GM19372 (cell line): Measurements from ENCODE around the gene PLAAT2.
"Not testable (repeated sequence)": the region's sequence is repeated elsewhere in the genome, so short reads cannot be mapped to it uniquely, and the experiment has no call there.

Experiments
- ATAC-seq: cut with Tn5 transposase; IDR thresholded peaks from one replicate; pipeline ENCODE4 v1.9.1; 2021; ENCODE audit warnings: mild to moderate bottlenecking, low read depth, moderate library complexity; ENCODE audit not compliant: unreplicated experiment

PLAAT2 gene

DNA sequence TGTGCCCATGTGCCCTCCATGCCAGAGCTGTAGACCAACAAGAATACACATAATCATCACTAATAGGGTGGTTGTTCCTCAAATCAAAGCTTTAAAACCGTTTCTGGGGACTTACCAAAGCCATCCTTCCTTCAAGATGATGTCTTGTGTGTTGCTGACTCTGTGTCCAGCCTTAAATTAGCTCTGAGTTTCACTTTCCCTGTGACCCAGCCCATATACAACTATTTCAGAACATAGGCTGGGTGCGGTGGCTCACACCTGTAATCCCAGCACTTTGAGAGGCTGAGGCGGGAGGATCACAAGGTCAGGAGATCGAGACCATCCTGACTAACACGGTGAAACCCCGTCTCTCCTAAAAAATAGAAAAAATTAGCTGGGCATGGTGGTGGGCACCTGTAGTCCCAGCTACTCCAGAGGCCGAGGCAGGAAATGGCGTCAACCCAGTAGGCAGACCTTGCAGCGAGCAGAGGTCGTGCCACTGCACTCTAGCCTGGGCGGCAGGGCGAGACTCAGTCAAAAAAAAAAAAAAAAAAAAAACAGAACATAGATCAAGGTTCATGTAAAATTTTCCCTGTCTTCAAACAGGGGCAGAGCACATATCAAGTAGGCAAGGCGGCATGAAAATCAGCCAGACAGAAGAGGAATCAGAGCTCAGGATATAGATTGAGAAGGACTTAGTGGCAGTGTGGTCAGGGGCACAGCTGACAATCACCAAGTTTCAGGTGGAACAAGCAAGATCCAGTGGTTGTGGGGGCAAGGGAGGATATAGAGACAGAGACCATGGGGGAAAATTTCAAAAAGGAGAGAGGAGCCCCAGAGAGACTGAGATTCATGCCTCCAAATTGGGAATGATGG lies at the start of gene PLAAT2:
Gene PLAAT2 (minus strand): TSS at position 179 of the 855 bp plus-strand sequence. CDS start 55 bp downstream, at position 124.
- no peak for ATAC-seq

DNA sequence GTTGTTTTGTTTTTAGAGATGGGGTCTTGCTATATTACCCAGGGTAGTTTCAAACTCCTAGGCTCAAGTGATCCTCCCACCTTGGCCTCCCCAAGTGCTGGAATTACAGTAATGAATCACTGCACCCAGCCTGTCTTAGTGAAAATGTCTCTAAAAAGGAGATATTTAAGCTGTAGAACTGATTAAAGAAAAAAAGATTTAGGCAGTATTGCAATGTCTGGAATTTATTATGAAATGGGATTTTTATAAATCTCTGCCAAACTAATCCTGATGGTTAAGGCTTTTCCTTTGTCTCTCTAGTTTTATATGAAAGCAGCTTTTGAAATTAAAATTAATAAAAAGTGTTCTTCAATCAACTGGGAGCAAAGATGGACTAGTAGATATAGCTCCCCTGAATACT lies 49.0 kb upstream of the PLAAT2 start:
- no peak for ATAC-seq

DNA sequence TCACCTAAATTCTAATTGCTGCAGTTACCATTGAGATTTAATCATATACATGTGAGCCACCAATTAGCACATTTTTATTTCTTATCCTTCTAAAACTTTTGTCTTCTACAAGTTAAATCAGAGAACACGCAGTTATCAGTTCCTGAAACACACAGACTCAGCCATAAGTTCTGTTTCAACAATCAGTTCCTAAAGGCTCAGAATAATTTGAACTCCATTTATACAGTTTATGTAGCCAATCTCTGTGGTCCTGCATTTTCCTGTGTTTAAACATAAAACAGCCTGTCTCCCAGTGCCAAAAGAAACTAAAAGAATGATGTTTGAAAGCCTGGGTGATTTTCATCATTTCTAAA lies 48.2 kb upstream of the PLAAT2 start:
- no peak for ATAC-seq

DNA sequence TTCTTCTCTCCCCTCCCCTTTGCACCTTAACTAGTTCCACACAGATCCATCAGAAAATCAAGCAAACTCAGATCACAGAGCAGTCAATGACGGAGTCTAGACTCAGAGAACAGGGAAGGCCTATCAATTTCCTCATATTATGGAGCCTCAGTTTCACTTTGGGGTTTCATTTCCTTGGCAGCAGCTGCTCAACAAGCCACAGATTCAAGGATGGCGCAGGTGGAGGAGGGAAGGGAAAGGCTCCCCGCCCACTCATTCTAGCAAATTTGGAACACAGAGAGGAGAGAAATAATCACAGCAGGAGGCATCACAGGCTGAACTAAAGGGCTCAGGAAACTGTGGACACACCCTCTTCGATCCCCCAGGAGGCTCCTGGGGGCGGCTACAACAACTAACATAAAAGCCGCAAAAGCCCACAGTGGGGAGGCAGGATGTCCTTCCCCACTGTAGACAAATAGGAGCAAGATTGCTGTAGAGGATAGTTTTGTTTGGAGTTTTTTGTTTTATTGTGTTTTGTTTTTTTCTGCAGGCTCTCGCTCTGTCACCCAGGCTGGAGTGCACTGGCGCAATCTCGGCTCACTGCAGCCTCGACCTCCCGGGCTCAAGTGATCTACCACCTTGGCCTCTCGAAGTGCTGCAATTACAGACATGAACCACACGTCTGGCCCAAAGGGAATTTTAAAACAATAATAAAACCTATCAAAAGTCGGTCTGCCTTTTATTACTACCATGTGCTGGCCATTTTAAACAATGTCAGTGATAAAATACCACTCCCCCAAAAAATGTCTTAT lies 47.6 kb upstream of the PLAAT2 start:
- ATAC-seq = no peak

DNA sequence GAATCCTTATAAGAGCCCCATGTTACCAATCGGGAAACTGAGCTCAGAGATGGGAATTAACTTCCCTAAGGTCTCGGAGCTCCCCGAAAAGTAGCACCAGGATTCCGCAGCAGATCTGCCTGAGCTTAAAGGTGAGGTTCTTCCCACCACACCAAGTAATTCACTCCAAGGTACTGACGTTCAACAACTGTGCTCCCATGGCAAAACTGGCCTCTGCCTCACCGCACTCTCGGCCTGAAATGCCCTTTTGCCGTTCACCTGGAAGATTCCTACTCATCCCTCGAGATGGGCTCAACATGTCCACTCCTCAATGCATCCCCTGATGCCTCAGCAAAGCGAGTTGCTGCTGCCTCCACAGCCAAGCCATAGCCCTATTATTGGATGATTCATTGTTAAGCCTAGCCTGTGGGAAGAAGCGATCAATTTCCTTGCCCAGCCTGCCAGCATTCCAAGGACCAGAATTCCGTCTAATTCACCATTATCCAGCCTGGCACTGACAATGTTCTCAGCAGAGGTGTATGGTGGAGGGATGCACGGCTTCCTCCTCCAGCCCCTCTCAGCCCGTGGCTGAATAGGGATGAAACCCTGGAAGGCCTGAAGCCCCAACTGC lies 46.9 kb upstream of the PLAAT2 start:
- ATAC-seq = no peak

DNA sequence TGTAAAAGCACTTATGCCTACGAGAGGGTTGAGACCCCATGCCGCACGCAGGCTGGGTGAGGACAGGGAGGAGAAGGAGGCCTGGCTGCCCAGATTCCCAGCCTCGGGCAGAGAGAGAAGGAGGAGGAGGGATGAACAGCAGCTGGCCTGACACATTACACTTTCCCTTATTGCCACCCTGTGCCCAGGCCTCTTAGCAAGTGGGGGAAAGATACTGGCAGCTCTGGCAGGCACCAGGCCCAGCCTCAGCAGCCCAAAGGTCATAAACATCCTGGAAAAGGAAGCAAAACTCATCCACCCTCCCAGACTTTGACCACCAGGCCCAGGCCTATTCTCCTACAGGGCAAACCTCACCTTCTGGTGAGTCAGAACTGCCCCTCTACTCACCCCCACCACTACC lies 46.4 kb upstream of the PLAAT2 start:
- ATAC-seq = no peak

DNA sequence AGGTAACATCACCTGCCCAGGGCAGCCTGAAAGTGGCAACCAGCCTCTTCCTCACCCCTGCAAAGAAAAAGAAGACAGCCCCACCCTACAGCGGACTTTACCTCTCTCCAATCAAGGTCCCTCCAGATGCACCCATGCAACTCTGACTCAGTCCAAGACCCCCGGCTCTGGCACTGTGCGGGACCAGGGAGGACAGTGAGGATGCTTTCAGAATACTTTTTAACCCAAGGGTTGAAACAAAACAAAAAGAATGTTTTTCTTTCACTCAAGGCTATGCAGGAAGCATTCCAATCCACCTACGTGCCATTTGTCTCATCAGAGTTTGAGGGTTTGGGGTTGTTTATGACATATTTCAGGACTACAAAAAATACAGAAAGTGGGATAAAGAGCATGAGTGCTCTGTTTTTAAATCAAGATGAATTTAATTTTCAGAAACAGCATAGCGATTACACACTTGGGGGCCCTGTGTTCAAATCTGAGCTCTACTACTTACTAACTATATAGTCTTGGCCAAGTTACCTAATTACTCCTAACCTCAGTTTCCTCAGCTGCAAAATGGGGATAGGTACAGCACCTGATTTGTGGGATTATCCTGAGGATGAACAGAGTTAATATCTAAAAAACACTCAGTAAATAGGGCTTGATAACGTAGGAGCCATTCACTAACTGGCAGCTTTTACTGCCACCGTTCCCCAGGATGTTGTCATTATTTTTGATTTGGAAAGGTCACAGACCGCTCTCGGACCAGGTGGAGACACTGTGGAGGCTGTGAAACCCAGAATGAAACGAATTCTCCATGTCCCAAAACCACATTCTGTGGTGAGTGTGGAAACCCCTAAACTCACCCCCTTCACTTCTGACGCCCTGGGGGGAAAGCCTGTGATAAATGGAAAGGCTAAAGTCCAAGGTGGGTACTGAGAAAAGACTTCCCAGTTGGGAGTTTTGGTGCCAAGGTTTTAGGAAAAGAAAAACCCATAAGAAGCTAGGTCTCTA lies 45.5 kb upstream of the PLAAT2 start:
- no peak for ATAC-seq

DNA sequence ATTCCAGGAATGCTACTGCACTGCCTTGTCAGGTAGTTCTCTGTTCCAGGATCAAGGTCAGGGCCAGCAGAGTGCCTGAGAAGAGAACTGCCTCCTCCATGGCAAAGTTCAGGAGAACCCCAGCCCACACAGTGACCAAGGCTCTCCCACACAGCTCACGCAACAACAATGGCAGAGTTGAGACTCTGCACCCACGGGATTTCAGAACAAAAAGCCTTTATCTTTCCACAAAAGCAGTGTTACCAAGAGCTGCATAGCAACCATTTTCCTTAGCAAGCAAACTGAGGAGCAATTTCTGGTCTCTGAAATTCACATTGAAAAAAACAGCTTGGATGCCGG lies 40.0 kb upstream of the PLAAT2 start:
- ATAC-seq = no peak

DNA sequence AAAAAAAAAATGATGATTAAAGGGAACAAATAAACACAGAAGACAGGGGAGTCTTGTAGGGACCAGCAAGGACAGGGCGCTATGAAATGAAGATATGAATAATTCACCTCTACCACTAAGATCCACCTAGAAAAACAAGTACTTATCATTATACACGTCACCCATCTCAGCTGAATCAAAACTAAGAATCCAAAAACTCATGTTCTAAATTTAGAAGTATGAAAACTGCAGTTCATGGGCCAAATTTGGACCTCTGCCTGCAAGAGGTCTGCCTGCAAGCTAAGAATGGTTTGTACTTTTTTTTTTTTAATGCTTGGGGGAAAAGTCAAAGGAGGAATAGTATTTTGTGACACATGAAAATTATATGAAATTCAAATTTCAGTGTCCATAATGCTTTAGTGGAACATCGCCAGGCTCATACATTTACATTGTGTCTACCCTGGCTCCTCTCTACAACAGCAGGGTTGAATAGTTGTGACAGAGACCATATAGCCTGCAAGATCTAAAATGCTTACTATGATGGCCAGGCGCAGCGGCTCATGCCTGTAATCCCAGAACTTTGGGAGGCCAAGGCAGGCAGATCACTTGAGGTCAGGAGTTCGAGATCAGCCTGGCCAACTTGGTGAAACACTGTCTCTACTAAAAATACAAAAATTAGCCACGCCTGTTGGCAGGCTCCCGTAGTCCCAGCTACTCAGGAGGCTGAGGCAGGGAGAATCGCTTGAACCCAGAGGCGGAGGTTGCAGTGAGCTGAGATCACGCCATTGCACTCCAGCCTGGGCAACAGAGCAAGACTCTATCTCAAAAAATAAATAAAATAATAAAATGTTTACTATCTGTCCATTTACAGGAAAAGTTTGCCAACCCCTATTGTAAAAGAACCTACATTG lies 39.4 kb upstream of the PLAAT2 start:
- ATAC-seq = not testable (repeated sequence)

DNA sequence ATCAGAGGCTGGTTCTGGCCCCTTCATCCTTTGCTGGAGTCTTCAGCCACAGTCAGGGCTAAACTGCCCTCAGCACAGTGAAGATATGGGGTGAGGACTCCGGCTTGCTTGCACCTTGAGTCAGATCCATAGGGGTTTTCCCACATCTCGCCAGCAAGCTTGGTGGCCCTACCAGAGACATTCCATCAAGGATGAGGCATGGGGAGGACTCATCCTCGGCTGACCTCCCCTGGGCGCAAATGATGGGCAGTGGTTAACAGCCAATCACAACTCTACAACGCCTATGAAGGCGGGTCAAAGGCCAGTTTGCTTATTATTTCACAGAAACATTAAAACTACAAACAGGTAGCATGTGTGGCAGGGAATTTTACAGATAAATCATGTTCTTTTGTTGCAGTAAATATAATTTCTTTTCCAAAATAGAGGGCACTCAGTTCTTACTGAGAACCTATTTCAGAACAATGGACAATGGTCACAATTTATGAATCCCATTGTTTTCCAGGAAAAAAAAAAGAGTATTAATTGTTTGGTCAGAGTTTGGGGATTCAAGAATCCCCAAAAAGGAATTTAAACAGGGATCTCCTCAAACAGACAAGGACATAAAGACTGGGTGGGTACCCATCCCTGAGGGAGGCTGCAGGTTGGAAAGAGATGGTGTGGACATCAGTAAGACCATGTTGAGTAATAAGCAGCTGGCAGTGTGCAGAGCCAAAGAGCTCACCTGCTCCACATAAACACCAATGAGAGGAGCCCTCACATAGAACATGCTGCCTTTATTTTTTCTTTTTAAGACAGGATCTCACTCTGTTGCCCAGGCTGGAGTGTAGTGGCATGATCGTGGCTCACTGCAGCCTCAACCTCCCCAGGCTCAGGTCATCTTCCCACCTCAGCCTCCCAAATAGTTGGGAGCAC lies 36.3 kb upstream of the PLAAT2 start:
- ATAC-seq = no peak

DNA sequence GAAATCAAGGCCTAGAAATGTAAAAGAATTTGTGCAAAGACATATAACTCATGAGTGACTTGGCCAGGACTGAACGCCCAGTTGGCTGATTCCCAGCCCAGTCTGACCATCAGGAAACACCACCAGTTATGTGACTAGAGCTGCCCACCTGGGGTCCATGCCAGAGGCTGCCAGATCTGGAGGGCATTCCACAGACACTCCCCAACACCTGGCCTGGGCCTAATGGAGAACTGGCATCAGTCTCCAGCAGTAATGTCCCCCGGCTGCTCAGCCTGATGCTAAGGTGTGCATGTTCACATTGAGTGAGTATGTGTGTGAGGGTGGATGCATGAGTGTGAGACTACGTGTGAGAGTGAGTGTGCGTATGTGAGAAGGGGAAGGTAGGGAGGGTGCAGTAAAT lies 35.4 kb upstream of the PLAAT2 start:
- ATAC-seq = no peak

DNA sequence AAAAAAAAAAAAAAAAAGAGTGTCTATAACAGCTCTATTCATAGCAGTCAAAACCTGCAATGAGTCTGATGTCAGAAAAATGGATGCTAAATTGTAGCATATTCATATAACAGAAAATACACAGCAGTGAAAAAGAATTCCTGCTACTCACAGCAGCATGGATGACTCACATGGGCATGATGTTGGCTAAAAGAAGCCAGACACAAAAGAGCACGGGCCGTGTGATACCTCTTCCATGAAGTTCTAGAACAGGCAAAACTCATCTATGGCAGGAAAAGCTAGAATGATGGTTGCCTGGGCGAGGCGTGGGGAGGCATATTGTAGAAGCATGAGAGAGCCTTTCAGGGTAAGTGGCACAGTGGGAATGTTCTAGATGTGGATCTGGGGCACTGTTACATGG lies 32.1 kb upstream of the PLAAT2 start:
- no peak for ATAC-seq

DNA sequence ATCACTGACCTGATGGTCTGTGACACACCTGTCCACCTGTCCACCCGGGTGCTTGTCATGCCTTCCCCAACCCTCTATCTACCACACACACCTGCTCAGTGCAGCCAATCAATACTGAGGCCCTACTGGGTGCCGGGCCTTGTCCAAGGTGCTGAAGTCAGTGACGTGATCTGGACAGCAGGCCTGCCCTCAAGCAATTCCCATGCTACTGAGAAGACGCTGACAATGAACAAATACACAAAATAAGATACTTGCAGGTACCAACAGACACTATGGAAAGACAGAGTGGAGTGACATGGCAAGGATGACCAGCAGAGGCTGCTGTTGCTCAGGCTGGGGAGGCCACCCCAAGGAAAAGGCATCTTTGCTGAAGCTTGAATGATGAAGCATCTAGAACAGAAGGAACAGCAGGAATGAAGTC lies 29.8 kb upstream of the PLAAT2 start:
- ATAC-seq = no peak

DNA sequence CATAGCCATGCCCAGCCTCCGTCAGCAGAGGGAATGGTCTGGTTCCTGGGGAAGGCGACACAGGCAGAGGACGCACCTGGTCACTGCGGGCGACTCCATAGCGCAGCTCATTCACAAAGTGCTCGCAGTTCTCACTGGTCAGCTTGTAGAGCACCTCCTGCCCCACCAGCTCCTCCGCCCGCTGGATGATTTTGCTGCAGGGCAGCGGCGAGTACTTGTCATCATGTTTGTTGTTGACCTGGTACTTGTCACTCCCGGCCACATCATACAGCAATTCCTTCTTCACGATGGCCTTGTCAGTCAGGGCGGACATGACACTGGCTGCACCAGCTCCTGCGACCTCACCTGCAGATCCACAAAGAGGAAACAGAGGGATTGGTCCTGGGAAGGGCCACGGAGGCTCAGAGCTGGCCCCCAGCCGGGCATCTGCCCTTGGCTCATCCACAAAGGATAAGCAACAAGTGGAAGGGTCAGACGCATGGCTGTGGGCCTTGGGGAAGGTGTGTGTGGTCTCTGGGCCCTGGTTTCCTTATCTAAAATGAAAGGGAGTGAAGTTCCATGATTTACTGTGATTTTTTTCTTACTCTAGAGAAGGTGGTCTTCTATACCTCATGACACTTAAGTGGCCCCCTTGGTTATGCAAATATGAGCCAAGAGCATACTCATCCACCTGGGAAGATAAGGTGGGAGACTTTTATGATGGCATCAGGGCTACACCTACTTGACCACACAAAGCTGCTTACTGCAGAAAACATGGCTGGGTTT lies 27.0 kb upstream of the PLAAT2 start:
- no peak for ATAC-seq

DNA sequence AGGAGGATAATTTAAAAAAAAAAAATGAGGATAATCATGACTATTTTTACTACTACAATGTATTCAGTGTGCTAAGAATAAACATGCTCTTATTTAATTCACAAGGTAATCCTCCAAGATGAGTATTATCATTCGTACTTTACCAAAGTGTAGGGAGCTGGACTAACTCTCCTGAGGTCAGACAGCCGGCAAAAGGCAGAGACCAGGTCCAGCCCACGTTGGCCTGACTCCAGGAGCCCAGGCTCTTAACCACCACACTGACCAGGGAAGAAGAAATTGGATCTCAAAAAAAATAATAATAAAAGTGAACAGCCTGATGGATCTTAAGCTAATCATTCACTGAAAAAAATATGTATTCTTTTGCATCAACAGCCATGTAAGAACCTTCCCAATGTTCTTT lies 25.8 kb upstream of the PLAAT2 start:
- ATAC-seq = no peak

DNA sequence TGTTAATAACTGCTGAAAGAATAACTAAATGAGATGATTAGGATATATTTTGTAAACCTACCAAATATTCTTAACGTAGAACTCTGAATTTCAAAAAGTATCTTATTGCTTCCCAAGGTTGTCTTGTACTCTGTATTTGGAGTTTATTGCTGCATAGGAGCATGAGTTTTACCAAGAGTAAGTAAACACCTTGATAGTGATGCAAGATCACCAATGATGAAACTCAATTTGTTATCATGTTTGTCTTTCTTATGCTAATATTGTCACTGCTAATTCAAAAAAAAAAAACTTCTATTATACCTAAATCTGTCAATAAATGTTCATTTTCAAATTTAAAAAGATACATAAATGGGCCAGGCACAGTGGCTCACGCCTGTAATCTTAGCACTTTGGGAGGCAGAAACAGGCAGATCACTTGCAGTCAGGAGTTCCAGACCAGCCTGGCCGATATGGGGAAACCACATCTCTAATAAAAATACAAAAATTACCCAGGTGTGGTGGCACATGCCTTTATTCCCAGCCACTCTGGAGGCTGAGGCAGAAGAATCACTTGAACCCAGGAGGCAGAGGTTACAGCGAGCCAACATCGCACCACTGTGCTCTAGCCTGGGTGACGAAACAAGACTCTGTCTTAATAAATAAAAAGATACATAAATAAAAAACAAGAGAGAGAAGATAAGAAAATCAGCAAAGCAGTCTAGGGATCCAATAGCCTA lies 23.4 kb upstream of the PLAAT2 start:
- no peak for ATAC-seq

DNA sequence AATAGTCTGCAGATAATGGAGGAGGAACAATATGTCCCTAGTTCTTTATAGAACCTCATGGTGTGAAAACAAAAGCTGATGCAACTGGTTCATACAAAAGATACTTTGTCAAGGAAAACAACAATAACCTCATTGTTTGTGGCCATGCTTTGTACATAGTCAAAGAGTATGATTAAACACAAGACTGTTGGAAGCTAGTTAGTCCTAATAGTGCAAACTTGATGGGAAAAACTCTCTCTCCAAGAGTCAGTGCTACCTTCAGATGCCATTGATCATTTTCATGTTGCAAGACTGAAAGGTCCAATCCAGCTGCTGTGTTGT lies 20.1 kb upstream of the PLAAT2 start:
- no peak for ATAC-seq
